Gastroesophageal sphincter (tissue), 4 donors: ENCODE results near the gene MKNK2. TPM values are rescaled to one million over a fixed set of nuclear protein-coding genes. Genes with fewer than 3 reads are reported as not detected.
"Not testable (repeated sequence)": the region's sequence is repeated elsewhere in the genome, so short reads cannot be mapped to it uniquely, and the experiment has no call there.

Source experiments
- ATAC-seq: fragments of 150-250 bp; one replicate; pipeline ENCODE4 v1.9.1; 2016; ENCODE audit warnings: mild to moderate bottlenecking, moderate library complexity
- H3K27ac ChIP-seq, 4 donors: fragments of 200-600 bp; sonication (generic) in 3 of 4; 1 replicate in 3 of 4; 2 replicates in 1 of 4; pipeline ENCODE4 v1.5.1; 2016 to 2019
- H3K27me3 ChIP-seq: fragments of 200-600 bp; sonication (generic); one replicate; pipeline ENCODE4 v1.5.1; 2019
- H3K36me3 ChIP-seq, 2 donors: fragments of 200-600 bp; sonication (generic); one replicate each; pipeline ENCODE4 v1.5.1; 2019; ENCODE audit warnings: control low read depth in 1 of 2
- H3K4me1 ChIP-seq, 3 donors: fragments of 200-600 bp; sonication (generic); 1 replicate in 2 of 3; 2 replicates in 1 of 3; pipeline ENCODE4 v1.5.1; 2016 to 2019; ENCODE audit warnings: control low read depth in 2 of 3
- H3K4me3 ChIP-seq, 2 donors: fragments of 200-600 bp; sonication (generic); one replicate each; pipeline ENCODE4 v1.5.1; 2019; ENCODE audit warnings: mild to moderate bottlenecking in 1 of 2, moderate library complexity in 1 of 2
- H3K9me3 ChIP-seq, 3 donors: fragments of 200-600 bp; sonication (generic); one replicate each; pipeline ENCODE4 v1.5.1; 2017 to 2019; ENCODE audit warnings: control low read depth in 2 of 3
- EP300 ChIP-seq: sonication (generic); formaldehyde crosslinking; IDR thresholded peaks from one replicate; pipeline ENCODE4 v1.6.1; 2017; ENCODE audit warnings: antibody characterized with exemption, mild to moderate bottlenecking
- POLR2A ChIP-seq, 2 donors: fragments of 450-650 bp; IDR thresholded peaks; one replicate each; pipeline ENCODE4 v1.6.1; 2017; ENCODE audit warnings: antibody characterized with exemption in 2 of 2, mild to moderate bottlenecking in 2 of 2, moderate library complexity in 1 of 2
- POLR2AphosphoS5 ChIP-seq: sonication (generic); formaldehyde crosslinking; IDR thresholded peaks from one replicate; pipeline ENCODE4 v1.6.1; 2017; ENCODE audit warnings: antibody characterized with exemption
- WGBS, 2 donors: methylation state at CpG; one replicate each; pipeline ENCODE4 v1.1.5; 2018; ENCODE audit warnings: low coverage in 1 of 2; 5-methylcytosine and 5-hydroxymethylcytosine counted together
- total RNA-seq, 4 donors: library from RNA; depleted of rRNA; stranded (reverse); fragments of >200 nt; gene quantifications; one replicate each; pipeline ENCODE4 v1.1.0, GENCODE V29; 2016
- TF ChIP-seq, protein P1 (sequence below), 4 experiments: fragments of 200-600 bp in 2 of 4; fragments of 450-650 bp in 2 of 4; sonication (generic) in 1 of 4; IDR thresholded peaks; one replicate each; pipeline ENCODE4 v1.5.1; 2017 to 2019; ENCODE audit warnings: antibody characterized with exemption in 4 of 4, mild to moderate bottlenecking in 2 of 4, moderate library complexity in 2 of 4

MKNK2 gene
- total RNA-seq, 4 donors from 2014 or later: 98.4 to 195 (median 173) TPM

- H3K27ac ChIP-seq: peak overlapping the region in 3 of 4 donors; percentile 84 to 99 (median 95)
Observed at GRCh38 chr19:2097886-2098327, 46.9 kb upstream of the MKNK2 start.

DNA sequence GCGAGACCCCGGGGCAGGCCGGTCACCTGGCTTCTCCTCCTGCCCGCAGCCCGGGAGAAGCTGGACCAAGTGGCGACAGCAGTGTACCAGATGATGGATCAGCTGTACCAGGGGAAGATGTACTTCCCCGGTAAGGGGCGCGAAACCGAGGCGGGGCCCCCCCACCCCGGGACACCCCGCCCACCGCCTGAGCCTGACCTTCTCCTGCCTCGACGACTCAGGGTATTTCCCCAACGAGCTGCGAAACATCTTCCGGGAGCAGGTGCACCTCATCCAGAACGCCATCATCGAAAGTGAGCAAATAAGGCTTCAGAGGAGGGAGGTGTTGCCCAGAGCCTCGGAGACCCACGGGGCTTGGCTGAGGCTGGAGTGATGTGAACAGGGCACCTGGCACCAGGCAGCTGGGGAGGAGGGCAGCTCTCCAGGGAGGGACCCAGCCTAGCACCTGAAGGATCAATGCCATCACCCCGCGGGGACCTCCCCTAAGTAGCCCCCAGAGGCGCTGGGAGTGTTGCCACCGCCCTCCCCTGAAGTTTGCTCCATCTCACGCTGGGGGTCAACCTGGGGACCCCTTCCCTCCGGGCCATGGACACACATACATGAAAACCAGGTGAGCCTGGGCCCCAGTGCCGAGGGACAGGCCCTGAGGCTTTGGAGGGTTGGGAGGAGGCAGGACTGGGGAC lies 46.3 kb upstream of the MKNK2 start:
- H3K36me3 ChIP-seq: peaks cover 0 to 35% of the 10 kb centered on the region in 2 donors
- WGBS, 2 donors: 0% methylated on average over 3 of the region's 30 CpGs; no CpG with 5 or more reads in 1 of the 2 donors
- H3K27me3 ChIP-seq: no peaks in the 10 kb centered on the region
- no peak for TF ChIP-seq EP300
- no peak for TF ChIP-seq POLR2A (IDR thresholded peaks at IDR 0.05)
- no peak for TF ChIP-seq POLR2AphosphoS5
- TF ChIP-seq, protein P1, sequence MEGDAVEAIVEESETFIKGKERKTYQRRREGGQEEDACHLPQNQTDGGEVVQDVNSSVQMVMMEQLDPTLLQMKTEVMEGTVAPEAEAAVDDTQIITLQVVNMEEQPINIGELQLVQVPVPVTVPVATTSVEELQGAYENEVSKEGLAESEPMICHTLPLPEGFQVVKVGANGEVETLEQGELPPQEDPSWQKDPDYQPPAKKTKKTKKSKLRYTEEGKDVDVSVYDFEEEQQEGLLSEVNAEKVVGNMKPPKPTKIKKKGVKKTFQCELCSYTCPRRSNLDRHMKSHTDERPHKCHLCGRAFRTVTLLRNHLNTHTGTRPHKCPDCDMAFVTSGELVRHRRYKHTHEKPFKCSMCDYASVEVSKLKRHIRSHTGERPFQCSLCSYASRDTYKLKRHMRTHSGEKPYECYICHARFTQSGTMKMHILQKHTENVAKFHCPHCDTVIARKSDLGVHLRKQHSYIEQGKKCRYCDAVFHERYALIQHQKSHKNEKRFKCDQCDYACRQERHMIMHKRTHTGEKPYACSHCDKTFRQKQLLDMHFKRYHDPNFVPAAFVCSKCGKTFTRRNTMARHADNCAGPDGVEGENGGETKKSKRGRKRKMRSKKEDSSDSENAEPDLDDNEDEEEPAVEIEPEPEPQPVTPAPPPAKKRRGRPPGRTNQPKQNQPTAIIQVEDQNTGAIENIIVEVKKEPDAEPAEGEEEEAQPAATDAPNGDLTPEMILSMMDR (IDR thresholded peaks at IDR 0.05): no peak
- peak overlapping the region; percentile 29 to 99 (median 90) for H3K27ac ChIP-seq
- H3K4me1 ChIP-seq: peaks cover 0 to 51% (median 21%) of the 10 kb centered on the region in 3 donors
- ATAC-seq: no peak
- H3K9me3 ChIP-seq: no peaks in the 10 kb centered on the region
- H3K4me3 ChIP-seq: peak overlapping the region; percentile 29 to 67

More at GRCh38 chr19:2097886-2098327, 46.9 kb upstream of the MKNK2 start:
- TF ChIP-seq POLR2AphosphoS5 (no peak), EP300 (no peak), POLR2A (IDR thresholded peaks at IDR 0.05) (no peak)
- TF ChIP-seq, protein P1 (IDR thresholded peaks at IDR 0.05): no peak
- peaks cover 0 to 41% of the 10 kb centered on the region in 2 donors for H3K36me3 ChIP-seq
- no CpG with 5 or more reads among the region's 23 CpGs for WGBS, 2 donors
- peaks cover 0 to 46% (median 20%) of the 10 kb centered on the region in 3 donors for H3K4me1 ChIP-seq
- H3K4me3 ChIP-seq: peak overlapping the region in 1 of 2 donors; percentile 67
- H3K27me3 ChIP-seq: no peaks in the 10 kb centered on the region
- H3K9me3 ChIP-seq: no peaks in the 10 kb centered on the region
- no peak for ATAC-seq

DNA sequence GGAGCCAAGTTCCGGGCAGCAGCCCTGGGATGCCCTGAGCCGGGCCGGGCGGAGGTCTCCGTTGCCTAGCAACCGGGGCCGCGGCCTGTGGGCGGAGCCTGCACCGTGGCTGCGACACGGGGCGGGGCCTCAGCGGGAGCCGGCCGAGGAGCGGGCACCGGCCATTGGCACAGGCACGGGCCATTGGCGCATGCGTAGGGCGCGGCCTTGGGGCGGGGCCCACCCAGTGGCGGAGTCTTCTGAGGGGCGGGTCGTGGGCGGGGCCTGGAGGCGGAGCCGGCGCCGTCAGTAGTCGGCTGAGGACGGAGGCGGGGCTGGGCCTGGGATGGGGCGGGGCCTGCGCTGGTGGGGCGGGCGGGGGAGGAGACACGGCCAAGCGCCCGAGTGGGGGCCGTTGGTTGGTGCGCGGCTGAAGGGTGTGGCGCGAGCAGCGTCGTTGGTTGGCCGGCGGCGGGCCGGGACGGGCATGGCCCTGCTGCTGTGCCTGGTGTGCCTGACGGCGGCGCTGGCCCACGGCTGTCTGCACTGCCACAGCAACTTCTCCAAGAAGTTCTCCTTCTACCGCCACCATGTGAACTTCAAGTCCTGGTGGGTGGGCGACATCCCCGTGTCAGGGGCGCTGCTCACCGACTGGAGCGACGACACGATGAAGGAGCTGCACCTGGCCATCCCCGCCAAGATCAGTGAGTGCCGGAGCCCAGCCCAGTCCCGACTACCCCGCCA lies 45.6 kb upstream of the MKNK2 start, which contains the start of gene IZUMO4:
Gene IZUMO4 (plus strand): TSS at position 436 of the 723 bp plus-strand sequence. CDS start 31 bp downstream, at position 467.
- peak; percentile 91 for ATAC-seq
- 0% methylated on average over 1 of the region's 70 CpGs; no CpG with 5 or more reads in 1 of the 2 donors for WGBS, 2 donors
- peak within 1 kb of the TSS; percentile 78 to 99 (median 96) for H3K27ac ChIP-seq
- H3K4me1 ChIP-seq: peaks cover 0 to 58% (median 23%) of the 10 kb centered on the region in 3 donors
- no peaks in the 10 kb centered on the region for H3K27me3 ChIP-seq
- peaks cover 0 to 28% of the 10 kb centered on the region in 2 donors for H3K36me3 ChIP-seq
- H3K9me3 ChIP-seq: no peaks in the 10 kb centered on the region
- peak within 1 kb of the TSS; percentile 59 to 67 for H3K4me3 ChIP-seq
- TF ChIP-seq EP300 (no peak), POLR2AphosphoS5 (peak; percentile 45), POLR2A (IDR thresholded peaks at IDR 0.05) (peak in 1 of 2 donors; percentile 30)
- TF ChIP-seq, protein P1 (IDR thresholded peaks at IDR 0.05): peak in 3 of 4 experiments; percentile 48 to 62 (median 57)

DNA sequence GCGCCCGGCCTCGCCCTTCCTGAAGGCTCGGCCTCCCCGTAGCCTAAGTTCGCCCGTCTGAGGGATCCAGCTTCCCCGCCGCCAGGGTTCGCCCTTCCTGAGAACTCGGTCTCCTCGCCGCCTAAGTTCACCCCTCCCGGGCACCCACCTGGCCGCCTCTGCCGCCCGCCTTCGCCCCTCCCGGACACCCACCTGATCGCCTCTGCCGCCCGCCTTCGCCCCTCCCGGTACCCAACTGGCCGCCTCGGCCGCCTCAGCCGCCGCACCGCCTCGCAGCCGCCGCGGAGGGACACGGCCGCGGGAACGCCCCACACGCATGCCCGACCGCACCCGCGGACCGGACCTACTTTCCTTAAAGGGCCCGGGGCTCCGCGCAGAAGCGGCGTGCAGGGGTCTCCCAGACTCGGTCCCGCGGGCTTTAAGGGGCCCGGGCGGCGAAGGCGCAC lies 45.0 kb upstream of the MKNK2 start, which contains the start of gene MOB3A:
Gene MOB3A (minus strand): TSS at position 293 of the 446 bp plus-strand sequence. CDS start 17,766 bp downstream, outside the sequence.
- no CpG with 5 or more reads among the region's 56 CpGs for WGBS, 2 donors
- TF ChIP-seq, protein P1 (IDR thresholded peaks at IDR 0.05): peak in 3 of 4 experiments; percentile 60 to 75 (median 69)
- TF ChIP-seq EP300: no peak
- peak; percentile 85 for TF ChIP-seq POLR2AphosphoS5
- peak; percentile 81 to 92 for TF ChIP-seq POLR2A (IDR thresholded peaks at IDR 0.05)
- Histone ChIP-seq H3K9me3 (no peaks in the 10 kb centered on the region), H3K36me3 (peaks cover 0 to 23% of the 10 kb centered on the region in 2 donors), H3K4me1 (peaks cover 0 to 64% (median 27%) of the 10 kb centered on the region in 3 donors), H3K4me3 (peak within 1 kb of the TSS; percentile 59 to 67), H3K27ac (peak within 1 kb of the TSS; percentile 78 to 99 (median 96)), H3K27me3 (no peaks in the 10 kb centered on the region)
- ATAC-seq: peak; percentile 80

DNA sequence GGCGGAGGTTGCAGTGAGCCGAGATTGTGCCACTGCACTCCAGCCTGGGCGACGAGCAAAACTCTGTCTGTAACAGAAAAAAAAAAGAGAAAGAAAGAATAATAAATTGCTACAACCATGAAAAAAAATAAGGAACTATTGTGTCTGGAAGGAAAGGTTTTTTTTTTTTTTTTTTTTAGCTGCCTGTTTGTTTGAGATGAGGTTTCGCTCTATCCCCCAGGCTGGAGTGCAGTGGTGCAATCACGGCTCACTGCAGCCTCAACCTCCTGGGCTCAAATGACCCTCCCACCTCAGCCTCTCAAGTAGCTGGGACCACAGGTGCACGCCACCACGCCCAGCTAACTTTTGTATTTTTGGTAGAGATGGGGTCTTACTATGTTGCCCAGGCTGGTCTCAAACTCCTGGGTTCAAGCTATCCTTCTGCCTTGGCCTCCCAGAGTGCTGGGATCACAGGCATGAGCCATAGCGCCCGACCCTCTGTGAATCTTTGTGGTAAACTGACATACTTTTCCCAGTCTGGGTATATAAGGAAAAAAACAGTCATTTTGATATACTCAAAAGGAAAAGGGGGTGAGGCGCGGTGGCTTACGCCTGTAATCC lies 41.0 kb upstream of the MKNK2 start:
- H3K9me3 ChIP-seq, H3K36me3 ChIP-seq, H3K27me3 ChIP-seq, H3K4me3 ChIP-seq, ATAC-seq: not testable (repeated sequence)
- peak overlapping the region in 3 of 4 donors; percentile 56 to 99 (median 95) for H3K27ac ChIP-seq
- WGBS, 2 donors: 88 to 93% methylated on average over 6 to 8 of the region's 13 CpGs
- H3K4me1 ChIP-seq: peaks cover 0 to 88% (median 39%) of the 10 kb centered on the region in 3 donors
